KMS-11 (cell line): ENCODE results near the gene RNASEH1.

Experiments
- H2AFZ ChIP-seq: fragments of 200-600 bp; sonication (generic); 2 replicates; pipeline ENCODE4 v1.6.1; 2016; ENCODE audit warnings: antibody characterized with exemption, mixed run types, low read depth
- H3K27ac ChIP-seq: fragments of 200-600 bp; sonication (generic); 2 replicates; pipeline ENCODE4 v1.6.1; 2016; ENCODE audit warnings: mild to moderate bottlenecking, mixed run types
- H3K27me3 ChIP-seq: fragments of 200-600 bp; sonication (generic); 2 replicates; pipeline ENCODE4 v1.6.1; 2017; ENCODE audit warnings: mild to moderate bottlenecking, low read depth, mixed run types, moderate library complexity; ENCODE audit not compliant: insufficient read depth
- H3K36me3 ChIP-seq: fragments of 200-600 bp; sonication (generic); 2 replicates; pipeline ENCODE4 v1.6.1; 2017; ENCODE audit warnings: mild to moderate bottlenecking, mixed run types; ENCODE audit not compliant: insufficient read depth
- H3K4me1 ChIP-seq: fragments of 200-600 bp; sonication (generic); 2 replicates; pipeline ENCODE4 v1.6.1; 2016; ENCODE audit warnings: mild to moderate bottlenecking, low read depth, mixed run types; ENCODE audit not compliant: poor library complexity, severe bottlenecking
- H3K4me2 ChIP-seq: fragments of 200-600 bp; sonication (generic); 2 replicates; pipeline ENCODE4 v1.7.0; 2016; ENCODE audit warnings: mild to moderate bottlenecking, mixed run types
- H3K4me3 ChIP-seq: fragments of 200-600 bp; sonication (generic); IDR thresholded peaks from 2 replicates; pipeline ENCODE4 v1.6.1; 2017; ENCODE audit warnings: low read depth, low read length, mixed read lengths; ENCODE audit not compliant: insufficient read depth
- H3K79me2 ChIP-seq: fragments of 200-600 bp; sonication (generic); 2 replicates; pipeline ENCODE4 v1.6.1; 2016; ENCODE audit warnings: low read depth, mixed run types; ENCODE audit not compliant: insufficient read depth
- H3K9ac ChIP-seq: fragments of 200-600 bp; sonication (generic); 2 replicates; pipeline ENCODE4 v1.6.1; 2016; ENCODE audit warnings: mild to moderate bottlenecking, mixed run types
- H4K20me1 ChIP-seq: fragments of 200-600 bp; sonication (generic); 2 replicates; pipeline ENCODE4 v1.6.1; 2016; ENCODE audit warnings: mild to moderate bottlenecking, mixed run types; ENCODE audit not compliant: insufficient read depth
- CTCF ChIP-seq: fragments of 200-600 bp; sonication (generic); conservative IDR thresholded peaks from 2 replicates; pipeline ENCODE4 v1.6.1; 2017; ENCODE audit warnings: low read depth, mild to moderate bottlenecking, antibody characterized with exemption, low read length, moderate library complexity, mixed read lengths

The RNASEH1 gene

GRCh38 chr2:3600256-3600855, 42.2 kb upstream of the RNASEH1 start:
- Histone ChIP-seq H3K4me1 (peaks cover 8% of the 10 kb centered on the region), H3K27me3 (no peaks in the 10 kb centered on the region), H3K79me2 (no peaks in the 10 kb centered on the region), H3K4me3 (no peak overlapping the region), H3K27ac (no peak overlapping the region), H2AFZ (no peak overlapping the region), H3K36me3 (no peaks in the 10 kb centered on the region), H4K20me1 (no peaks in the 10 kb centered on the region), H3K4me2 (no peak overlapping the region), H3K9ac (no peak overlapping the region)
- TF ChIP-seq CTCF = no peak

GRCh38 chr2:3598912-3599854, 41.0 kb upstream of the RNASEH1 start:
- H3K27me3 ChIP-seq = no peaks in the 10 kb centered on the region
- no peaks in the 10 kb centered on the region for H3K36me3 ChIP-seq
- H3K9ac ChIP-seq = no peak overlapping the region
- H3K27ac ChIP-seq = no peak overlapping the region
- H3K79me2 ChIP-seq = no peaks in the 10 kb centered on the region
- H3K4me1 ChIP-seq = no peaks in the 10 kb centered on the region
- no peak overlapping the region for H2AFZ ChIP-seq
- H3K4me3 ChIP-seq = no peak overlapping the region
- H4K20me1 ChIP-seq = no peaks in the 10 kb centered on the region
- H3K4me2 ChIP-seq = no peak overlapping the region
- TF ChIP-seq CTCF = no peak

- H3K36me3 ChIP-seq = no peaks in the 10 kb centered on the region
- no peaks in the 10 kb centered on the region for H3K79me2 ChIP-seq
- no peak overlapping the region for H2AFZ ChIP-seq
- no peaks in the 10 kb centered on the region for H3K27me3 ChIP-seq
- H3K4me1 ChIP-seq = no peaks in the 10 kb centered on the region
- H3K4me2 ChIP-seq = no peak overlapping the region
- no peak overlapping the region for H3K27ac ChIP-seq
- no peaks in the 10 kb centered on the region for H4K20me1 ChIP-seq
- H3K9ac ChIP-seq = no peak overlapping the region
- TF ChIP-seq CTCF = no peak
- H3K4me3 ChIP-seq = no peak overlapping the region
Measured at GRCh38 chr2:3598197-3598910, 40.2 kb upstream of the RNASEH1 start.

GRCh38 chr2:3597567-3597966, 39.4 kb upstream of the RNASEH1 start:
- TF ChIP-seq CTCF = no peak
- H3K9ac ChIP-seq = no peak overlapping the region
- H3K27ac ChIP-seq = no peak overlapping the region
- no peaks in the 10 kb centered on the region for H4K20me1 ChIP-seq
- no peak overlapping the region for H3K4me2 ChIP-seq
- no peaks in the 10 kb centered on the region for H3K27me3 ChIP-seq
- no peak overlapping the region for H3K4me3 ChIP-seq
- H3K36me3 ChIP-seq = no peaks in the 10 kb centered on the region
- no peaks in the 10 kb centered on the region for H3K79me2 ChIP-seq
- H3K4me1 ChIP-seq = no peaks in the 10 kb centered on the region
- H2AFZ ChIP-seq = no peak overlapping the region
